Activated CD8-positive, alpha-beta memory T cell treated with anti-CD3 and anti-CD28 coated beads, Interleukin-2, amount 50 U/mL, for 1 hour (primary cell): ENCODE measurements around the gene KTN1.

ENCODE experiments used
- DNase-seq: peaks from one replicate; pipeline ENCODE4 v3.0.0-alpha.2; 2020; ENCODE audit errors: extremely low read depth

KTN1 gene

GRCh38 chr14:55577229-55577628 is 2.8 kb upstream of the KTN1 start:
- no peak for DNase-seq

GRCh38 chr14:55578511-55578910 is 1.5 kb upstream of the KTN1 start:
- no peak for DNase-seq

- DNase-seq = no peak
Observed at GRCh38 chr14:55580470-55581341, 699 bp downstream of the KTN1 start.

- DNase-seq = no peak
Observed at GRCh38 chr14:55581342-55581771, 1.4 kb downstream of the KTN1 start.

GRCh38 chr14:55582746-55583145 is 2.7 kb downstream of the KTN1 start:
- DNase-seq = no peak

GRCh38 chr14:55583942-55584468 is 4.0 kb downstream of the KTN1 start:
- DNase-seq = no peak

GRCh38 chr14:55585854-55586253 is 5.8 kb downstream of the KTN1 start:
- DNase-seq = no peak

- DNase-seq = no peak
Observed at GRCh38 chr14:55586411-55586810, 6.4 kb downstream of the KTN1 start.

GRCh38 chr14:55587847-55588246 is 7.8 kb downstream of the KTN1 start:
- no peak for DNase-seq

GRCh38 chr14:55588259-55588699 is 8.3 kb downstream of the KTN1 start:
- DNase-seq = no peak

- no peak for DNase-seq
Observed at GRCh38 chr14:55589171-55589570, 9.2 kb downstream of the KTN1 start.

- DNase-seq = no peak
Observed at GRCh38 chr14:55592436-55592835, 12.4 kb downstream of the KTN1 start.

- no peak for DNase-seq
Observed at GRCh38 chr14:55593698-55594097, 13.7 kb downstream of the KTN1 start.

GRCh38 chr14:55599250-55599879 is 19.4 kb downstream of the KTN1 start:
- no peak for DNase-seq

- DNase-seq = no peak
Observed at GRCh38 chr14:55600784-55601561, 21.0 kb downstream of the KTN1 start.

GRCh38 chr14:55603401-55603953 is 23.5 kb downstream of the KTN1 start:
- DNase-seq = no peak

- no peak for DNase-seq
Observed at GRCh38 chr14:55604488-55604887, 24.5 kb downstream of the KTN1 start.

GRCh38 chr14:55604900-55605418 is 25.0 kb downstream of the KTN1 start:
- DNase-seq = no peak

- no peak for DNase-seq
Observed at GRCh38 chr14:55605793-55606192, 25.8 kb downstream of the KTN1 start.

- no peak for DNase-seq
Observed at GRCh38 chr14:55607386-55607785, 27.4 kb downstream of the KTN1 start.

GRCh38 chr14:55609681-55610080 is 29.7 kb downstream of the KTN1 start:
- no peak for DNase-seq
